ENCODE measurements around the gene SLF1. TPM values are rescaled to one million over a fixed set of nuclear protein-coding genes. Genes with fewer than 3 reads are reported as not detected.

Gene SLF1
- total RNA-seq, 1 experiment from 2014 or later = 7.9 TPM

GRCh38 chr5:94707359-94707758 is 88.9 kb downstream of the SLF1 start:
- H3K9me3 Mint-ChIP-seq (ENCODE audit: unreplicated experiment) = no peaks in the 10 kb centered on the region
- H3K27me3 Mint-ChIP-seq (ENCODE audit: insufficient read depth, unreplicated experiment) = no peaks in the 10 kb centered on the region
- TF ChIP-seq CTCF (IDR thresholded peaks at IDR 0.05; ENCODE audit: insufficient read depth in 1 of 2, low read depth in 1 of 2, low read length in 1 of 2, severe bottlenecking in 1 of 2, unreplicated experiment in 1 of 2) = no peak
- no peaks in the 10 kb centered on the region for H3K27me3 ChIP-seq (replicated peaks; ENCODE audit: control insufficient read depth, insufficient read depth, low read length)
- peak in 1 of 2 experiments; percentile 33 for DNase-seq
- peak overlapping the region; percentile 4 for H3K4me3 Mint-ChIP-seq (ENCODE audit: unreplicated experiment)
- H3K36me3 ChIP-seq (ENCODE audit: control insufficient read depth, insufficient read depth, low read length) = no peaks in the 10 kb centered on the region
- intact Hi-C loops (cut with micrococcal nuclease; ENCODE audit: unreplicated experiment) = loop anchor here (2.0 kb wide), 1 partner anchor 17 kb away; no protein-coding TSS in a partner anchor
- H3K4me3 ChIP-seq (ENCODE audit: low read depth, low read length) = no peak overlapping the region
- CTCF ChIA-PET = interaction anchor here (1.8 kb wide), 1 partner anchor 31 kb away, joined by 7 read pairs; no protein-coding TSS in a partner anchor
- peaks cover 5% of the 10 kb centered on the region for H3K36me3 Mint-ChIP-seq (ENCODE audit: insufficient read depth, unreplicated experiment)
- no peaks in the 10 kb centered on the region for H3K9me3 ChIP-seq
- peaks cover 4% of the 10 kb centered on the region; the same call in 1 of the 2 replicates for H3K4me1 ChIP-seq
- BruUV-seq (replicated peaks) = no TSS peak
- no peak overlapping the region for H3K27ac Mint-ChIP-seq (ENCODE audit: unreplicated experiment)
- H3K4me1 Mint-ChIP-seq (ENCODE audit: low read depth, unreplicated experiment) = peaks cover 9% of the 10 kb centered on the region
- POLR2A ChIA-PET = no interaction called here

- intact Hi-C loops (cut with micrococcal nuclease; ENCODE audit: unreplicated experiment) = no loop called here
- no peaks in the 10 kb centered on the region for H3K27me3 ChIP-seq (replicated peaks; ENCODE audit: control insufficient read depth, insufficient read depth, low read length)
- ChIA-PET CTCF (no interaction called here), POLR2A (no interaction called here)
- Mint-ChIP-seq H3K27me3 (ENCODE audit: insufficient read depth, unreplicated experiment) (no peaks in the 10 kb centered on the region), H3K4me1 (ENCODE audit: low read depth, unreplicated experiment) (peaks cover 9% of the 10 kb centered on the region), H3K9me3 (ENCODE audit: unreplicated experiment) (no peaks in the 10 kb centered on the region), H3K36me3 (ENCODE audit: insufficient read depth, unreplicated experiment) (peaks cover 5% of the 10 kb centered on the region), H3K27ac (ENCODE audit: unreplicated experiment) (no peak overlapping the region), H3K4me3 (ENCODE audit: unreplicated experiment) (no peak overlapping the region)
- no peak for DNase-seq
- no peak overlapping the region for H3K4me3 ChIP-seq (ENCODE audit: low read depth, low read length)
- BruUV-seq (replicated peaks) = no TSS peak
- no peaks in the 10 kb centered on the region for H3K9me3 ChIP-seq
- no peak for TF ChIP-seq CTCF (IDR thresholded peaks at IDR 0.05; ENCODE audit: insufficient read depth in 1 of 2, low read depth in 1 of 2, low read length in 1 of 2, severe bottlenecking in 1 of 2, unreplicated experiment in 1 of 2)
- no peaks in the 10 kb centered on the region for H3K36me3 ChIP-seq (ENCODE audit: control insufficient read depth, insufficient read depth, low read length)
- peaks cover 4% of the 10 kb centered on the region; the same call in 1 of the 2 replicates for H3K4me1 ChIP-seq
Measured at GRCh38 chr5:94709277-94709676, 90.8 kb downstream of the SLF1 start.

GRCh38 chr5:94711785-94712184 is 93.3 kb downstream of the SLF1 start:
- ChIA-PET CTCF (no interaction called here), POLR2A (no interaction called here)
- Mint-ChIP-seq H3K9me3 (ENCODE audit: unreplicated experiment) (no peaks in the 10 kb centered on the region), H3K27me3 (ENCODE audit: insufficient read depth, unreplicated experiment) (no peaks in the 10 kb centered on the region), H3K36me3 (ENCODE audit: insufficient read depth, unreplicated experiment) (peaks cover 5% of the 10 kb centered on the region), H3K4me1 (ENCODE audit: low read depth, unreplicated experiment) (peaks cover 9% of the 10 kb centered on the region), H3K27ac (ENCODE audit: unreplicated experiment) (no peak overlapping the region), H3K4me3 (ENCODE audit: unreplicated experiment) (no peak overlapping the region)
- Histone ChIP-seq H3K27me3 (replicated peaks; ENCODE audit: control insufficient read depth, insufficient read depth, low read length) (no peaks in the 10 kb centered on the region), H3K4me1 (peaks cover 4% of the 10 kb centered on the region; the same call in 1 of the 2 replicates), H3K9me3 (no peaks in the 10 kb centered on the region), H3K36me3 (ENCODE audit: control insufficient read depth, insufficient read depth, low read length) (no peaks in the 10 kb centered on the region), H3K4me3 (ENCODE audit: low read depth, low read length) (no peak overlapping the region)
- intact Hi-C loops (cut with micrococcal nuclease; ENCODE audit: unreplicated experiment) = no loop called here
- no peak for DNase-seq
- TF ChIP-seq CTCF (IDR thresholded peaks at IDR 0.05; ENCODE audit: insufficient read depth in 1 of 2, low read depth in 1 of 2, low read length in 1 of 2, severe bottlenecking in 1 of 2, unreplicated experiment in 1 of 2) = no peak
- BruUV-seq (replicated peaks) = no TSS peak
